Left colon (tissue), 2 donors: ENCODE results near the gene DRC7. TPM values are rescaled to one million over a fixed set of nuclear protein-coding genes. Genes with fewer than 3 reads are reported as not detected.
"Not testable (repeated sequence)": the region's sequence is repeated elsewhere in the genome, so short reads cannot be mapped to it uniquely, and the experiment has no call there.

Experiments
- ATAC-seq: fragments of 200-7000 bp; cut with Tn5 transposase; one replicate; pipeline ENCODE4 v1.9.1; 2020; ENCODE audit warnings: mild to moderate bottlenecking, moderate library complexity
- DNase-seq, 2 donors: peaks; one replicate each; pipeline ENCODE4 v3.0.0-alpha.2; 2020
- intact Hi-C, 2 donors: fragments of 100-400 bp; cut with DNase I in 1 of 2; cut with micrococcal nuclease in 1 of 2; formaldehyde crosslinking; loops; one replicate each; pipeline versions ENCODE4 v1.11.2 to v1.14.0; 2022; cut with DNase I, micrococcal nuclease
- total RNA-seq, 2 donors: library from RNA; stranded (reverse); fragmentation: NEBNext Ultra II Directional; extraction: Animal tissue kit (Norgen Biotek cat#: 25700); gene quantifications; one replicate each; pipeline ENCODE4 v1.2.1, GENCODE V29; 2021
- donor health status: DM: no; HTN: no; CAD: no.
- donor health status: DM: yes; HTN: yes; CAD: no.

The DRC7 gene
- total RNA-seq, 2 donors from 2014 or later = not detected

- DNase-seq (no peak), ATAC-seq (no peak)
- intact Hi-C loops = no loop called here
Observed at GRCh38 chr16:57703416-57704010, 8.9 kb downstream of the DRC7 start.

- no peak for DNase-seq
- no peak for ATAC-seq
- intact Hi-C loops = no loop called here
Observed at GRCh38 chr16:57704011-57704904, 9.7 kb downstream of the DRC7 start.

GRCh38 chr16:57704905-57705852 lies 10.6 kb downstream of the DRC7 start:
- no peak for ATAC-seq
- intact Hi-C loops = no loop called here
- DNase-seq = no peak

GRCh38 chr16:57706717-57707116 lies 12.1 kb downstream of the DRC7 start:
- no peak for ATAC-seq
- no peak for DNase-seq
- intact Hi-C loops = no loop called here

- intact Hi-C loops = no loop called here
- DNase-seq = no peak
- ATAC-seq = no peak
Observed at GRCh38 chr16:57707331-57707730, 12.7 kb downstream of the DRC7 start.

GRCh38 chr16:57708168-57708567 lies 13.6 kb downstream of the DRC7 start:
- intact Hi-C loops = no loop called here
- no peak for ATAC-seq
- no peak for DNase-seq

GRCh38 chr16:57709663-57710062 lies 15.1 kb downstream of the DRC7 start:
- DNase-seq (no peak), ATAC-seq (no peak)
- intact Hi-C loops = no loop called here

- intact Hi-C loops = no loop called here
- ATAC-seq (no peak), DNase-seq (no peak)
Observed at GRCh38 chr16:57711346-57711745, 16.7 kb downstream of the DRC7 start.

- ATAC-seq = no peak
- intact Hi-C loops = no loop called here
- DNase-seq = no peak
Observed at GRCh38 chr16:57711993-57712392, 17.4 kb downstream of the DRC7 start.

- ATAC-seq, DNase-seq, intact Hi-C loops: not testable (repeated sequence)
Observed at GRCh38 chr16:57712569-57712968, 18.0 kb downstream of the DRC7 start.

- intact Hi-C loops = no loop called here
- DNase-seq (no peak), ATAC-seq (no peak)
Observed at GRCh38 chr16:57713596-57713995, 19.0 kb downstream of the DRC7 start.

- intact Hi-C loops = no loop called here
- DNase-seq = no peak
- ATAC-seq = no peak
Observed at GRCh38 chr16:57714047-57714446, 19.4 kb downstream of the DRC7 start.

- DNase-seq (peak; percentile 37 to 72), ATAC-seq (peak; percentile 89)
- intact Hi-C loops = no loop called here
Observed at GRCh38 chr16:57720142-57720575, 25.6 kb downstream of the DRC7 start.

- DNase-seq (no peak), ATAC-seq (no peak)
- intact Hi-C loops = no loop called here
Observed at GRCh38 chr16:57721356-57722209, 27.0 kb downstream of the DRC7 start.

- intact Hi-C loops = no loop called here
- DNase-seq = no peak
- no peak for ATAC-seq
Observed at GRCh38 chr16:57722210-57722499, 27.5 kb downstream of the DRC7 start.

- DNase-seq = no peak
- intact Hi-C loops = no loop called here
- no peak for ATAC-seq
Observed at GRCh38 chr16:57722651-57723050, 28.0 kb downstream of the DRC7 start.

GRCh38 chr16:57723170-57723569 lies 28.6 kb downstream of the DRC7 start:
- no peak for DNase-seq
- no peak for ATAC-seq
- intact Hi-C loops = no loop called here

- ATAC-seq (no peak), DNase-seq (peak in 1 of 2 donors; percentile 21)
- intact Hi-C loops = no loop called here
Observed at GRCh38 chr16:57724531-57724930, 29.9 kb downstream of the DRC7 start.

- DNase-seq (no peak), ATAC-seq (no peak)
- intact Hi-C loops = no loop called here
Observed at GRCh38 chr16:57725151-57725550, 30.5 kb downstream of the DRC7 start.
